ENCODE data around the gene WAC. TPM values are rescaled to one million over a fixed set of nuclear protein-coding genes. Genes with fewer than 3 reads are reported as not detected.

The WAC gene
- polyA plus RNA-seq, 1 donor from 2014 or later: 118 TPM

DNA sequence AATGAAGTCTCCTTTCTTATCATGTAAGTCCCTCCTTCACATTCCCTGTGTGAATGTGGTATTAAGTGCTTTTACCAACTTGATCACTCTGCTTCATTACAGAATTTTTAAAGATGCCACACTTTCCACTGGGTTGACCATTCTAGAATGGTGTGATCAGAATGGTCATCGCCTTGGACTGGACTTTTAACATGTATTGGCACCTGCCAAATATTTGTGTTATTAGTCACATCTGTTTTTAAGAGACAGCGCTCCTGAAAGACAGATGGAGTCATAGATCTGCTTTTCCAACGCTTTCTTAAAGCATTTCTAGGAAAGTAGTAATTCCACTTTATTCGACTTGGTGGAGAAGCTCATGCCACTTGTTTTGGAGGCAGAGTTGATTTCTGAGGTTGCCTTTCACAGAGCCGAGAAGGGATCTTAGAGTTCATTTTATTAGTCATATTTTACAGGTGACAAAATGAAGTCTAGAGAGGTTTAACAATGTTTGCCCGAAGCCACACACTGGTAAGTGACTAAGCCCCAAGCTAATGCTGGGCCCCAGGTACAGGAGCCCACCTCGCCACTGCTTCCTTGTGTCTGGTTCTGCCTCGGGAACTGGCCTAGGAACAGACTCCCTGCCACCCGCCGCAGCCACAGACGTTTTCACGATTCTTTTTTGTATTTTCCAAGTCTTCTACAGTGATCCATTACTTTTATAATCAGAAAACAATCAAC is 134.0 kb downstream of the WAC start:
- Mint-ChIP-seq H3K9me3 (no peaks in the 10 kb centered on the region), H3K36me3 (no peaks in the 10 kb centered on the region), H3K27me3 (peaks cover 45% of the 10 kb centered on the region), H3K4me3 (peak overlapping the region in 1 of 4 donors; percentile 18), H3K27ac (no peak overlapping the region), H3K4me1 (peaks cover 2 to 9% (median 8%) of the 10 kb centered on the region in 3 donors)

DNA sequence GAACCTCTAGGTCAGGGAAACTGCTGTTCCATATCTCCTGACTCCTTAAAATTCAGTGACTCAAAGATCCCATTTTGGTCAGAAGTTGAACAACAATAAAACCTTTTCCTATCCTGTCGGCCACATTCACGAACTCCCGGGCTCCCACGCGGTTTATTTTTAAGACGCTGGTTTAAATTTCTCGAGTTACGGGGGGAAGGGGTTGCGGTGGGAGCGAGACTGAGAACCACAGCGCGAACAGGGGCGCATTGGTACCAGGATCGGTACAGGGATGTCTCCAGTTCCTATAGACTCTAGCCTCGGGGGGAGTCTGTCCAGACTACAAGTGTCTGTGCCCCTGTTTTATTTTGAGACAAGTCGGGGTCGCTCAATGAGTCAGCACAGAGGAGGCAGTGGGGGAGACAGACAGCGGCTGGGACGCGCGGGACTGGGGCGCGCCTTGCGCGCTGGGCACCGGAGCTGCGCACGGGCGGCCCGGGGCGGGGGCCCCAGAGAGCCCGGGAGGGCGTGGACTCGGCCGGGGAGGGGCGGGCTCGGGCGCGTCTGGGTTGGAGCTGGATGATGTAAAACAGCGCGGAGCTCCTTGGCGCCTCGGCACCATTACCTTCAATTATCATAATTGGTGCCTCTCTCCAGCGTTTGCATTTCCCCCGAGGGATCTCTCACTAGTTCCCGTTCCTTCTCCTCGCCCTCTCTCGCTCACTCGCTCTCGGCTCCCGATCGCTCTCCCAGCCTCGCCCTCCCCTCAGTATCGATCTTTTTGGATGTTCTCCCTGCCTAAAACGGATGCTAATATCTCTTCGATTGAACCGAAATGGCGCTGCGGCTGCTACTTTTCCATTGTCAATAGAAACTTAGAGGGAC is 135.7 kb downstream of the WAC start:
- Mint-ChIP-seq H3K27me3 (peaks cover 49% of the 10 kb centered on the region), H3K9me3 (no peaks in the 10 kb centered on the region), H3K4me3 (peak overlapping the region in 3 of 4 donors; percentile 58 to 92 (median 60)), H3K36me3 (no peaks in the 10 kb centered on the region), H3K27ac (no peak overlapping the region), H3K4me1 (peaks cover 2 to 9% (median 7%) of the 10 kb centered on the region in 3 donors)

DNA sequence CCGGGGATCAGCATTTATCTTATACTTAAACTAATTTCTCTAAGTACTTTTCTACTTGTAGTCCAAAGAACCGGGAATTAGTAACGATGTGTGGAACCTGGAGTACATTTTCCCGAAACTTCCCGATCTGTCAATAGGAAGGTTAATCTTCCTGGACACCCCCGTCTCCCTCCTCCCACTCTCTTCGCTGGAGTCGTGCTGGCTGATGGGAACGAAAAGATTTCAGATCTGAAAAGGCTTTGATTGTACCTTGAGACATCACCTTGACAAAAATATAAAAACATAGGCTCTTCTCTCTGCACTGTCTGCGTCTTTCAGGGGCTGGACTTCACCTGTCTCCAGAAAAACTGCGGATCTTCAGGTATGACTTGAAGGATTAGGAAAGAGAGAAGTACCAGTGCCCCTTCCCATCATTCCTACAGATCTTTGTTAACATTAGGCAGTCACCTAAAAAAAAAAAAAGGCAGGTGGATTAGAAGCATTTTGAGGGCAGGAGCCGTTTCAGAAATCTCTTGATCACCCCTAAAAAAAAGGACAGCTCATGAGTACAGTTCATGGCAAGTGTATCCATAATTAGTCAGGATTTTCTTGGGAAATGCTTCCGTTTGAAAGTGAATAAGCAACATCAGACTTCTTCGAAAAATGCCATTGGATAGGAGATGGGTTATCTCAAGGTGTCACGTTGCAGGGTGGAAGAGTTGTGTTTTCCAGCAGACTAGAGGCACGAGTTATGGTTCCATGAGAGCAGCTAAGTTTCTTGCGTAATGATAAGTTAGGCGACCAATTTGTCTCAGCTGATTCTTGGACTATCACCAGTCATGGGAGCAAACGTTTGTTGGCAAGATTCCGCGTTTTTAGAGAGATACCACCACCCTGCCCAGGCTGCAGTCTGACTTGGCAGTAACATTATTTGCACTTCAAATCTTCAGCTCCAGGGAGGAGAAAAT is 136.6 kb downstream of the WAC start:
- peak overlapping the region in 1 of 3 donors; percentile 75 for H3K27ac Mint-ChIP-seq

More for the DNA sequence above, 136.6 kb downstream of the WAC start:
- Mint-ChIP-seq H3K27me3 (peaks cover 50% of the 10 kb centered on the region), H3K4me1 (peaks cover 2 to 10% (median 9%) of the 10 kb centered on the region in 3 donors), H3K36me3 (no peaks in the 10 kb centered on the region), H3K9me3 (no peaks in the 10 kb centered on the region), H3K4me3 (peak overlapping the region in 2 of 4 donors; percentile 54 to 92)

Other genes with a start within 250 kb of the WAC start
- gene MPP7, start 230.1 kb upstream of the WAC start, polyA plus RNA-seq: 2.3 TPM
- 0.70 TPM for gene BAMBI, start 144.4 kb downstream of the WAC start, polyA plus RNA-seq

Measured in IgD-negative memory B cell (primary cell).